Measurements from ENCODE around the gene CATSPER1.
"Not testable (repeated sequence)": the region's sequence is repeated elsewhere in the genome, so short reads cannot be mapped to it uniquely, and the experiment has no call there.

The CATSPER1 gene

GRCh38 chr11:66051766-66052663, 25.7 kb upstream of the CATSPER1 start, which contains the start of gene SF3B2:
SF3B2 (plus strand) TSS chr11:66052364; CDS start chr11:66052385, 21 bp downstream.
- DNase-seq (ENCODE audit: low spot score): peak; percentile 97

GRCh38 chr11:66051371-66051765, 25.1 kb upstream of the CATSPER1 start:
- DNase-seq (ENCODE audit: low spot score): no peak

- no peak for DNase-seq (ENCODE audit: low spot score)
These were observed 24.4 kb upstream of the CATSPER1 start for GRCh38 chr11:66050581-66051231.

GRCh38 chr11:66048547-66049323, 22.5 kb upstream of the CATSPER1 start, which contains the start of gene GAL3ST3:
GAL3ST3 (minus strand) TSS chr11:66049161; CDS start chr11:66045415, 3,746 bp downstream.
- no peak for DNase-seq (ENCODE audit: low spot score)

DNA sequence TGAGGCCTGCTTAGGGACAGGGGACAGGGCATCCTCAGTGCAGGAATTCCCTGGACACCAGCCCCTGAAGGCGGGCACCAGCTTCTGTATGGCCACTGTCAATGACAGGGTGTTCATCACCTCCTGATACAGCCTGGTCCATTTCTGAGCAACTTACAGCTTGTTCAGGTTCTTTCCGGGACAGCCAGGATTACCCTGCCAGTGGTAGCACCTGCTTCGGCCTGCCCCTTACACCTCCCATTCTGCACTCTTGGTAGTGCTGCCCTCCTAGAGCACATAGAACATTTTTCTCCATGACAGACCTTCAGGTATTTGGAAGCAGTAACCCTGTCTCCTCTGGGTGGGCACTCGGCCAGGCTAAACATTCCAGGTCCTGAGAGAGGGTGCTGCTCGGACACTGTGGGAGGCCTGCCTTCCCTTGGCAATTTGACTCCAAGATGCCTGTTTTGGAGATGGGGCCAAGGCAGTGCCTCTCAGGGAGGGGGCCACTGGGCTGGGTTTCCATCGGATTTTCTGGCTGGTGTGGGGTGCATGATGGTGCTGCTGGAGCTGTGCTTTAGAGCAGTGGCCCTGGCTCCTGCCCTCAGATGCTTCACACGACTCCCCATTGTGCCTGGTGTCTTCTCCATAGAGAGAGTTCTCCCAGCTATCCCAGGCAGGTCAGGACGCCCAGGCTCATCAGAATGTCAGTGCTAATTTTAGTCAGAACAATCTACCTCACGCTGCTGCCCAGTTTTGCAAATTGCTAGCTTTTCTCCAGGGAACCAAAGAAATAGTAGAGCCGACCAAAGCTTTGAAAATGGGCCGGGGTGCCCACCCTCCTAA, 21.5 kb upstream of the CATSPER1 start:
- no peak for DNase-seq (ENCODE audit: low spot score)

DNA sequence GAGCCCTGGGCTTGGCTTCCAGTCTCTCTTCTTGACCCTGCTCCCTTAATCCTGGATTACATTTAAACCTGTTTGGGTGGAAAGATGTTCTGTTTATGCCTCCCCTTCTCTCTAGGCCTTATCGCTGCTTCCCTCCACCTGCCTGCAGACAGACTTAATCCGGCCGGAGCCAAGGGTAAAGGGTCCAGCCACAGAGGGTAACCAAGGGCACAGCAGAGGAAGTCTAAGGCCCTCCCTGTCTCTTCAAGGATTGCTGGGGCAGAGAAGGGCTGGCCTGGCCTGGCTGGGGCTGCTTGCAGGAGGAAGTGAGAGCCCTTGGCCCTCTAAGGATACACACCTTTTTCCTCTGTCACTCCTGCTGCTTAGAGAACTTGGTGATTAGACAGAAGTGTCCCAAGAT, 20.6 kb upstream of the CATSPER1 start:
- no peak for DNase-seq (ENCODE audit: low spot score)

DNA sequence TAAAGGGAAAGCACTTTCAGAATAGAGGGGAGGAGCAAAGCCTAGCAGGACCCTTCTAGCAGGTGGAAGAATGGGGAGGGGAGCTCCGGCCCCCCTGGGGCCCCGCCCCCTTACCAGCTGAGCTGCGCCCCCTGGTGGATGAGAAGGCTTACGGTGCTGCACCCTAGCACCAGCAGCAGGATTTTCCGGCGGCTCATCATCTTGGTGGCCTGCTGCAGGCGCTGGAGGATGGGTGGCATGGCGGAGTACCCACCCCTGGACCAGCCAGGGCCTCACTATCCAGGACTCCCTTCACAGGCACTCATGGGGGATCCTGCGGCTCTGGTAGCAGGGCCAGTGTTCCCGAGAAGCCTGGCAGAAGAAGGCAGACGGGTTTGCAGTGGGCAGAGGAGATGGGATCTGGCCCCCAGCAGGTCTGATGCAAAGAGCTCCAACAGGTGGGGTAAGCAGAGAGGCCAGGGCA, 18.9 kb upstream of the CATSPER1 start:
- DNase-seq (ENCODE audit: low spot score): peak; percentile 76

DNA sequence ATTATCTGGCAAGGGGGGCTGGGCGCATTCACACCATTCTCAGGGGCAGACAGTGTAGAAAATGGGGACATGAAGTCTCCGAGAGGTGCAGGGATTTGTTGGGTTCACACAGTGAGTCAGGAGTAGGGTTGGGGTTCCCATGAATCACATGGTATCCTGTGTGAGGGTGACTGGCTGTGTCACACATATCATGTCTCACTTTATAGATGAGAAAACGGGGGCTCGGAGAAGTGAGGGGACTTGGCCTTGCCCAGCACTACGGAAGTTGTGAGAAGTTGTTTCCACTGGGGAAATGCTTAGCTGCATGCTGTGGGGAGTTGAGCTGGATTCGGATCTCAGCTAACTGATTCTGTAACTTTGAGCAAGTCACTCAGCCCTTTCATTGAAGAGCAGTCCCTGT, 18.5 kb upstream of the CATSPER1 start:
- no peak for DNase-seq (ENCODE audit: low spot score)

- DNase-seq (ENCODE audit: low spot score): no peak
These were observed 17.0 kb upstream of the CATSPER1 start for GRCh38 chr11:66042996-66043906.

- no peak for DNase-seq (ENCODE audit: low spot score)
These were observed 16.1 kb upstream of the CATSPER1 start for GRCh38 chr11:66042227-66042995.

DNA sequence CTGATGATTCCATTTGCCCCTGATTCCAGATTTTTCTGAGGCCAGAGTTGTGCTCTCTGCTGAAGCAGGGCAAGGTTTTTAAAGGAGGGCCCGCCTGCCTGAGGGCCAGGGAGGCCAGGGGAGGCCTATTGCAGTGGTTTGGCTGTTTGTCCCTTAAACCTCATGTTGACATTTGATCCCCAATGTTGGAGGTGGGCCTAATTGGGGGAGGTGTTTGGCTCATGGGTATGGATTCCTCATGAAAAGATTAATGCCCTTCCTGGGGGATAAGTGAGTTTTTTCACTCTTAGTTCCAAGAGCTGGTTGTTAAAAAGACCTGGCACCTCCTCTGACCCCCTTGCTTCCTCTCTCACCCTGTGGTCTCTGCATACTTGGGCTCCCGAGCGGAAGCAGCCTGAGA, 13.5 kb upstream of the CATSPER1 start:
- no peak for DNase-seq (ENCODE audit: low spot score)

DNA sequence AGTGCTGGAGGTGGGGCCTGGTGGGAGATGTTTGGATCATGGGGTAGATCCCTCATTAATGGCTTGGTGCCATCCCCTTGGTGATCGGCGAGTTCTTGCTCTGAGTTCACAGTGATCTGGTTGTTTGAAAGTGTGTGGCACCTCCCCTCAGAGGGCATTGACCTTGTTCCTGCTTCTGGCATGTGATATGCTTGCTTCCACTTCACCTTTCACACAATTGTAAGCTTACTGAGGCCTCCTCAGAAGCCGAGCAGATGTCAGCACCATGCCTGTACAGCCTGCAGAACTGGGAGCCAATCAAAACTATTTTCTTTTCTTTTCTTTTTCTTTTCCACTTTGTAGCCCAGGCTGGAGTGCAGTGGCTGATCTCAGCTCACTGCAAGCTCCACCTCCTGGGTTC, 11.0 kb upstream of the CATSPER1 start:
- DNase-seq (ENCODE audit: low spot score): no peak

GRCh38 chr11:66036334-66036710, 10.0 kb upstream of the CATSPER1 start:
- DNase-seq (ENCODE audit: low spot score): no peak

GRCh38 chr11:66035653-66036333, 9.5 kb upstream of the CATSPER1 start:
- DNase-seq (ENCODE audit: low spot score): no peak

- no peak for DNase-seq (ENCODE audit: low spot score)
These were observed 6.9 kb upstream of the CATSPER1 start for GRCh38 chr11:66032957-66033735.

GRCh38 chr11:66023186-66023440, 3.2 kb downstream of the CATSPER1 start:
- not testable (repeated sequence) for DNase-seq (ENCODE audit: low spot score)

DNA sequence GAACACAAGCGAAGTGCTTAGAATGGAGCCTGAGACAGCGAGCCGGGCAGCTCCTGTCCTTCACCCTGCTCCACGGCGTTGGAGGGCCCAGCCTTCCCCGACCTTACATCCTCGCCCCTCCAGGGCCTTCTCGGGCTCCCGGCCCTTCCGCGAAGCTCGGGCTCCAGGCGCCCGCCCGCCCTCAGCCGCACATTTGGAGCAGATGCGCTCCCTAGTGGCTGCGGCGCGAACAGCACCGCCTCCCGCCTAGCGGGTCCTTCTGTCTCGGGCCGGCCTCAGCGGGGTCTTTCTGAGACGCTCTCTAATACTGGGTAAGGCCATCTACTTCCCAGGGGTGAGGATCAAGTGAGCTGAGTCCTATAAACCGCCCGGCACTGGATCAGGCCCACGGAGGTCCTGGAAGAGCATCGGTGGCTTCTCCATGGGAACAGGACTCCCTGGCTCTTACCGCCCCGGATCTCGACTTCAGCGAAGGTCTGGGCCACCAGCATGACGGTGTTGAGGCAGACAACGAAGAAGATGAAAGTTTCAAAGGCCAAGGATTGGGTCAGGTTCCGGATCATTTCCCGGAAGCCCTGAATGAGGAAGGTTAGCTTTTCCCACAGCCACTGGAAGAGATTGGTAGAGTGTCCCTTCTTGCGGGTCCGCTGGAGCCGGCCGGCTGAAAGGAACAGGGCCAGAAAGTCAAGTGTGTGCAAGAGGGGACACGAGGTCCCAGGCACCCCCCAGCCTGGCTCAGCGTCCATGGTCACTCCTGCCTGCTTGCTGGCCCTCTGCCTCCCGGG, 3.7 kb downstream of the CATSPER1 start:
- peak; percentile 68 for DNase-seq (ENCODE audit: low spot score)
